Muscle layer of duodenum (tissue), 2 donors: ENCODE results near the gene GRIPAP1.

Experiments
- H3K27ac ChIP-seq: one replicate; pipeline ENCODE4 v1.7.0; 2013; ENCODE audit warnings: mild to moderate bottlenecking, low read length
- H3K27me3 ChIP-seq: one replicate; pipeline ENCODE4 v1.7.0; 2013; ENCODE audit warnings: low read depth, mild to moderate bottlenecking, control low read depth, low read length
- H3K36me3 ChIP-seq, 2 donors: one replicate each; pipeline ENCODE4 v1.7.0; 2013; ENCODE audit warnings: low read length in 2 of 2, control low read depth in 1 of 2, mild to moderate bottlenecking in 1 of 2; ENCODE audit not compliant: insufficient read depth in 2 of 2, control insufficient read depth in 1 of 2
- H3K4me1 ChIP-seq, 2 donors: one replicate each; pipeline ENCODE4 v1.7.0; 2013; ENCODE audit warnings: low read length in 2 of 2, mild to moderate bottlenecking in 2 of 2, control low read depth in 1 of 2, moderate library complexity in 1 of 2; ENCODE audit not compliant: insufficient read depth in 2 of 2, control insufficient read depth in 1 of 2
- H3K4me3 ChIP-seq, 2 donors: one replicate each; pipeline ENCODE4 v1.7.0; 2013; ENCODE audit warnings: low read length in 2 of 2, low read depth in 1 of 2, mild to moderate bottlenecking in 1 of 2
- H3K9me3 ChIP-seq, 2 donors: one replicate each; pipeline ENCODE4 v1.7.0; 2013; ENCODE audit warnings: low read length in 2 of 2, control low read depth in 1 of 2, mild to moderate bottlenecking in 1 of 2; ENCODE audit not compliant: control insufficient read depth in 1 of 2
- donor health status: healthy.

The GRIPAP1 gene

DNA sequence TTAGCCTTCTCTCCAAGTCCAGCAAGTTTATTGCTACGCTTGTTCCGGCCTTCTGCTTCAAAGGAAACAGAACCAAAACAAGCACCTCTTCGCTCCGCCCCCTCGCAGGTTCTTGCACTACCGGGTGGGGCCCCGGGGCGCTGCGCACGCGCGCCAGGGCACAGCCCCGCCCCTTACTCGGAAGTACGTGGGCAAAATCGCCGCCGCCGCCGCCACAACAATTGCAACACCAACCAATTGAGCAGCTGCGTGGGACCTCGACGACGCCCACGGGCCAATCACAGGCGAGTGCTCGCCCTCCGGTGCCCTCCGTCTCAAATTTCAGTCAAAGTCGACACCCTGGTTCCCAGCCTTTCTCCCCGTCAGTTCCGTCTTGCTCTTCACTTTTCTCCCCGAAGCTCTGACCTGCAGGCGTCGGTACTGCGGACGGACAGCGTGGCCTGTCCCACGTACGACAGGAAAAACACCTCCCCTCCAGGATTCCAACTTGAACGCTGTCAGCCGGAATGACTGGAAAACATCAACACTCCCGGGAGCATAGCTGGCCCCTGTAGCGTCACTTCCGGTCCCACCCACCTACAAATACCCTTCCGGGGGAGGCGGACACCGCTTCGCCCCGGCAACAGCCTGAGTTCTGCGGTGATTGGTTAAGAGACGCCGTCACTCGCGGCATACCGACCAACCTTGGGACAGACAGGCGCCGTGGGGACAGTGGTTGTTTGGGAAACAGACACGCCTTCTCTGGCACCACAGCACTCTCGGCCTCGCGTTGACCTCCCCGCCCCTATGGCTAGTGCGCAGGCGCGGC lies 44.0 kb downstream of the GRIPAP1 start:
- H3K9me3 ChIP-seq: no peaks in the 10 kb centered on the region
- H3K27ac ChIP-seq: peak overlapping the region; percentile 94
- peaks cover 4 to 9% of the 10 kb centered on the region in 2 donors for H3K36me3 ChIP-seq
- peaks cover 0 to 40% of the 10 kb centered on the region in 2 donors for H3K4me1 ChIP-seq
- H3K4me3 ChIP-seq: peak overlapping the region; percentile 53 to 60
- H3K27me3 ChIP-seq: no peaks in the 10 kb centered on the region

DNA sequence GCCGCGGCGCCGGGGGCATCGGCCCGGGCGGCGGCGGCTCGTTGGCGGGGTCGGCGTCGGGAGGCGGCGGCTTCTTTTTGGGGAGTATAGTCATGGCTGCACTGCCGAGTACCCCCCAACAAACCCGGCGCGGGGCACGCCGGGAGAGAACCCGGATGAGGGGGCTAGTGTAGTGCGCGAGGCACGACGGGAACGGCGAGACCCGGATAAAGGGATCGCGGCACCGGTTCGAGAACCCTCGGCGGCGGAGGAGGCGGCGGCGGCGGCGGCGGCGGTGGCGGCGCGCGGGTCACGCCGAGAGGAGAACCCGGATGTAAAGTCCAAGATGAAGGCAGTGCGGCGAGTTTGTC lies 44.6 kb downstream of the GRIPAP1 start, which contains the start of gene OTUD5:
TSS of gene OTUD5 (minus strand) at position 131 of the 350 bp plus-strand sequence. CDS start at position 94, 37 bp downstream.
- H3K36me3 ChIP-seq: peaks cover 4 to 9% of the 10 kb centered on the region in 2 donors
- peak within 1 kb of the TSS; percentile 94 for H3K27ac ChIP-seq
- no peaks in the 10 kb centered on the region for H3K9me3 ChIP-seq
- H3K4me1 ChIP-seq: peaks cover 0 to 45% of the 10 kb centered on the region in 2 donors
- peak within 1 kb of the TSS; percentile 62 to 75 for H3K4me3 ChIP-seq
- no peaks in the 10 kb centered on the region for H3K27me3 ChIP-seq

DNA sequence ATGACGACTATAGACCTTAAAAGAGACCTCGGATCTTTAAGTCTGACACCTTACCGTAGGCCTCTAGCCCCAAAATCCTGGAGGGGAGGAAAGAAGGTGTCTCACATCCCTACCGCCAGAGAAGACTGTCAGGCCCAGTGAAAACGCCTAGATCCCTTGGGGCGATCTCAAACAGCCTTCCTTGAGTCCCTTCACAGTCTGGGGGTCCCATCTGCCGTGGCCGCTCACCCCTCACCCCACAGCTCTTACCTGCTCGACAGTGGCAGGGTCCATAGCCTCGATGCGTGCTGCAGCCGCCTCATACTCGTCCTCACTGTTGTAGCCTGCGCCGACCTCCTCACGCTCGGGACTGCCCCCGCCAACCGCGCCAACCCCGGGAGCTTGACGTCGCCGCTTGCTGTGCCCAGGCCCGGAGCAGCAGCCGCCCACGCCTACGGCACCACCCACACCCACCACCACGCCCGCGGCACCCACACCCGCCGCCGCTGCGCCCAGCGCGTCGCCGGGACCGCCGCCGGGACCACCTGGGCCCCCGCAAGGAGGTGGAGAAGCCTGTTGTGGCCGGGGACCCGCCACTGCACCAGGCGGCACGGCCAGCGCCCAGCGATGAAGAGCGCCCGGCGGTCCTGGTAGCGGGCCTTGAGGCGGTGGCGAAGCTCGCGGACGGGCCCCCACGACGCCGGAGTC lies 45.2 kb downstream of the GRIPAP1 start:
- Histone ChIP-seq H3K9me3 (no peaks in the 10 kb centered on the region), H3K27me3 (no peaks in the 10 kb centered on the region), H3K36me3 (peaks cover 4 to 9% of the 10 kb centered on the region in 2 donors), H3K4me1 (peaks cover 0 to 48% of the 10 kb centered on the region in 2 donors), H3K27ac (peak overlapping the region; percentile 75), H3K4me3 (peak overlapping the region; percentile 62 to 75)

DNA sequence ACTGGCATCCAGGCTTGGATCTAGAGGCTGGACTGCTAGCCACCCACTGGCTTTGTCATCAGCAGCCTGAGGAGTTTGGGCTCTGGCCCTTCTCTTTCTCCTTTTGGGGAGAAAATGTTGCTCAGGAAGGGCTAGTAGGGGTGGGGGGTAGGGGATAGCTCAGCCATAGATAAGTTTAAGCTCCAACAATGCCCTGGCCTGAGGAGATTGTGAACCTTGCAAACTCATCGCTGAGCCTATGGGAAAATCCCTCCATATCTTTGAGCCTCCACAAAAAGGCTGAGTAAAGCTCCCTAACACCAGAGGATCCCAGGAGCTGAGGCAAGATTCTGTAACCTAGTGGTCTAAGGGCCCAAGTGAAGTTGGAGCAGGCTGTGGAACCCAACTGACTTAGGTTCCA lies 53.5 kb downstream of the GRIPAP1 start:
- no peaks in the 10 kb centered on the region for H3K36me3 ChIP-seq

DNA sequence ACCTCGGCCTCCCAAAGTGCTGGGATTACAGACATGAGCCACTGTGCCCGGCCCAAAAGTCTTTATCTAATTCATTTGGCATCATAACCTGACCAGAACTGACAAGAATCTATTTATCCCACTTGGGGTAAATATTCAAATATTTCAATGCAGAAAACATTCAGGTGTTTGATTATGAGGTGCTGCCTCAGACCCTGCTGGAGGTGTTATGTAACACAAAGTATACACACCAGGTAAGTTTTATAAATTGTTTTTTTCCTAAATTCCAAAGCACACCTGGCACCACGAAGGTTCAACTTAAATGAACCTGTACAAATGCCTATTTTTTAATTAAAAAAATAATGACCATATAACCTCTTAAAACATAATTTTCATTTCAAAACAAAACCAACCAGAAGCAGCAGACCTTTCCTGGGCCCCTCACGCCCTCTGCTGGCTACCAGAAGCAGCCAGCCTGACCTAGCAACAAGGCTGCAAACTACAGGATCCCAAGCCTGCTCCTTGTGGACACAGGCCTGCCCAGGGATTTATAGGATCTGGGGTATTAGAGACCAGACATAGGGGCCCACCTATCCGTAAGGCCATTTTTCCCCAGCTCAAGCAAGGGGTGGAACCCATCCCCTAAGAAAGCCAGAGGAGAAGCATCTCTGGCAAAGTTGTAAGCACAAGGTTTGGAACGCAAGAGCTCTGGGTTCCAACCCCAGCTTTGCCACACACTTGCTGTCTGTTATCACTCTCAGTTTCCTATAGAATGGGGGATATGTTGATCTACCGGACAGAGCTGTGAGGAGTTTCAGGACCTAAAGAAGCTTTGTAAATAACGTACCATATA lies 56.3 kb downstream of the GRIPAP1 start:
- Histone ChIP-seq H3K9me3 (no peaks in the 10 kb centered on the region), H3K27me3 (no peaks in the 10 kb centered on the region), H3K4me3 (no peak overlapping the region), H3K4me1 (peaks cover 0 to 4% of the 10 kb centered on the region in 2 donors), H3K27ac (no peak overlapping the region), H3K36me3 (peaks cover 0 to 4% of the 10 kb centered on the region in 2 donors)

More for the DNA sequence above, 53.5 kb downstream of the GRIPAP1 start:
- Histone ChIP-seq H3K4me3 (no peak overlapping the region), H3K9me3 (no peaks in the 10 kb centered on the region), H3K27me3 (no peaks in the 10 kb centered on the region), H3K27ac (no peak overlapping the region), H3K4me1 (peaks cover 0 to 14% of the 10 kb centered on the region in 2 donors)

DNA sequence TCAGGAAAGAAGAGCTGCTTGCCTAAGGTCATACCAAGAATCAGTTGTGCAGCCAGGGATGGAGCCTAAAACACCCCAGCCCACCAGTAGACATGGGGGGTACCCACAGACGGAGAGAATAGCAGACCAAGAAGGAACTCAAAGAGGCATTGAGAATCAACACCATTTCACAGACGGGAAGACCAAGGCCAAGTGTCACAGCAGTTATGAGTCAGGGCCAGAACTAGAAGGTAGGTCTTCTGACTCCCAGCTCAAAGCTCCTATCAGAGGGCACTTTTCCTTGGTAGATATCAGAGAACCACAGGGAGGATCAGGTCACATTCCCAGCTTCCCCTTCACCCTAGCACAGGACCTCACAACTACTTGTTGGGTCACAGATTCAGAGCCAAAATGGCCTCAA lies 59.2 kb downstream of the GRIPAP1 start:
- Histone ChIP-seq H3K27ac (no peak overlapping the region), H3K27me3 (no peaks in the 10 kb centered on the region), H3K4me3 (no peak overlapping the region), H3K36me3 (peaks cover 0 to 4% of the 10 kb centered on the region in 2 donors), H3K9me3 (no peaks in the 10 kb centered on the region), H3K4me1 (peaks cover 0 to 16% of the 10 kb centered on the region in 2 donors)

DNA sequence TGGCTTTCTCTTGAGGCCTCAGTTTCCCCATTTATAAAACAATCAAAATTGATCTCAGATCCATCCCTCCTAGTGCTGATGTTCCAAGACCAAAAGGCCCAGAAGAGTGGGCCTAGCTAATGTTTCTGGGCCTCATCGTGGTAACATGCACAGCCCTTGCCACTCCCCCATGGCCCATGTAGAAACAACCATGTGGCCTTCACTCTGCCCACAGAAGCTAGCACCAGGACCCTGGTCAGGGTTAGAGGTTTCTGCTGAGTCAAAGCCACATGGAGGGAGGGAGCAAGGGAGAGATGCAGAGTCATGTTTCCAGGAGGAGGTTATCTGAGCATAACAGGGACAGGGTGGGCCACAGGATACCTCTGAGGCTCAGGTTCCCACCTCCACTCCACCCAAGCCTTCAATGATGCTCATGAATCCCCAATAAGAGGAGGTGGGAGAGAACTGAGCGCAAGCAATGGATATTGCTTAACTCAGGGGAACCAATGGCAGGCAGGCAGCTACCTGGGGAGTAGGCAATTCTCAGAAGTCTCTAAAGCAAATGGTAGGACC lies 61.6 kb downstream of the GRIPAP1 start:
- Histone ChIP-seq H3K4me3 (no peak overlapping the region), H3K4me1 (peaks cover 0 to 26% of the 10 kb centered on the region in 2 donors), H3K27ac (peak overlapping the region; percentile 39), H3K36me3 (peaks cover 0 to 4% of the 10 kb centered on the region in 2 donors), H3K9me3 (no peaks in the 10 kb centered on the region), H3K27me3 (no peaks in the 10 kb centered on the region)

DNA sequence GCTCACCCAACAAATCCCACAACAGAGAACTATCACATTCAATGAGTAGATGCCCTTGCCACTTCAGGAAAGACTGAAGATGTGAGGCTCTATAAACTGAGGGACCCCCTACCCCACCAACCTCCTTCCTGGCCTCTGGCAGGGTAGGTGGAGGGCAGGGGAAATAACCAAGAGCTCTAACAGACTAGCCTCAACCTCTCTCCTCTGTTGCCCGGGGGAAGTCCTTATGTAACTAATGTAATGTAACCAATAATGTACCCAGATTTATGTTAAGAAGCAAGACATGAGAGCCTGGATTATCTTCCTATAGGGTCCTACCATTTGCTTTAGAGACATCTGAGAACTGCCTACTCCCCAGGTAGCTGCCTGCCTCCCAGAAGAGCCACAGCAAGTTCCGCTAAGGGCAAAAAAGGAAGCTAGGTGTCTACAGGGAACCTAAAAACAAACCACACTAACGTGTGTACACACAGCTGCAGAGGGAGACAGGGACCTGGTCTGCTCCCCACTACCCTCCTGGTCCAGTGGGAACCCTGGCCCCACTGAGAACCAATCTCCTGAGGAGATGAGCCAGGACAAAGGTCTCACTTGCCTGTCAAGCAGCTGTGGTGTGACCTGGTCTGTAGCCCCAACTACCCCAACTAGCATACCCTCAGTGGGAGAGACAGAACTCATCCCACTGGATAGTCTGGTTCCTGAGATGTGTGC lies 62.4 kb downstream of the GRIPAP1 start:
- Histone ChIP-seq H3K36me3 (peaks cover 2 to 9% of the 10 kb centered on the region in 2 donors), H3K27ac (peak overlapping the region; percentile 39), H3K4me1 (peaks cover 0 to 26% of the 10 kb centered on the region in 2 donors), H3K4me3 (no peak overlapping the region), H3K27me3 (no peaks in the 10 kb centered on the region), H3K9me3 (no peaks in the 10 kb centered on the region)

DNA sequence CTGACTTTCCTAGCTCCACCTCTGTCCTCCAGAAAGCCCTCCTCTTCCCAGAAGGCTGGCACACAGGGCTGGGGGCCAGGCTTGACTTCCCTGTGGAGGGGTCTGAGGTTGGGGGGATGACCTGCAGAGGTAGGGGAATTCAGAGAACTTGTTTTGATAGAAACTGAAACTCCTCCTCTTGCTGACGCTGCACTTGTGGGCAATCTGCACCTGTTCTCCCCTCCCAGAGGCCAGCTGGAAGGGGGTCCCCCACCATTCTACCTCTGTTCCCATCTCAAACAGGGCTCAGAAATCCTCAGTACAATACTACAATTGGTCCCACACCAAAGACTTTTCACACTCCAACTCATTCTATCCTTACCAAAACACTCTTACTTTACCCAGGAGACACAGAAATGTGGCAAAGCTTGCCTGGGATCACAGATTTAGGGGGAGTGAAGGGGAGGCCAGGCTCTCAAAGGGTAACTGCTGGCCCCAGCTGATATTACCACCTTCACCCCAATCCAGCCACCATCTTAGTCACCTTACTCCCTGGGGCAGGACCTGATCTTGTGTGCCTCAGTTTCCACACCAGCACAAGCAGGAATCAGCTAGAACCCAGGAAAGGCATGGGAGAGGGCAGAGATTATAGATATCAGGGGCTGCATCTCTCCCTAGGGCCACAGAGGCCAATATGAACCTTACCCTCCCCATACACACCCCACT lies 63.2 kb downstream of the GRIPAP1 start:
- Histone ChIP-seq H3K27ac (no peak overlapping the region), H3K9me3 (no peaks in the 10 kb centered on the region), H3K4me1 (peaks cover 0 to 26% of the 10 kb centered on the region in 2 donors), H3K36me3 (peaks cover 10 to 14% of the 10 kb centered on the region in 2 donors), H3K27me3 (no peaks in the 10 kb centered on the region), H3K4me3 (no peak overlapping the region)
